Fibroblast of villous mesenchyme (primary cell): ENCODE results near the gene TRPV3. TPM values are rescaled to one million over a fixed set of nuclear protein-coding genes. Genes with fewer than 3 reads are reported as not detected.

Source experiments
- total RNA-seq: library from RNA; depleted of rRNA; stranded (reverse); fragments of >200 nt; gene quantifications from 2 replicates; pipeline ENCODE4 v1.2.3, GENCODE V29; 2012

The TRPV3 gene
- total RNA-seq, 1 donor: 0.43 TPM

Other genes starting within 250 kb of the TRPV3 start
- gene OR3A2, start 171.5 kb downstream of the TRPV3 start, total RNA-seq: 0.43 and 0.64 TPM in 2 replicates
- gene OR1E1, start 159.4 kb downstream of the TRPV3 start, total RNA-seq: not detected in 2 replicates
- gene OR3A3, start 146.4 kb downstream of the TRPV3 start, total RNA-seq: not detected in 2 replicates
- not detected in 2 replicates for gene OR1E2, start 124.0 kb downstream of the TRPV3 start, total RNA-seq
- 1.3 and 3.5 TPM in 2 replicates for gene SPATA22, start 86.0 kb downstream of the TRPV3 start, total RNA-seq
- gene ASPA, start 81.8 kb downstream of the TRPV3 start, total RNA-seq: under 0.01 TPM in 2 replicates
- gene TRPV1, start 51.6 kb upstream of the TRPV3 start, total RNA-seq: 2.2 and 2.9 TPM in 2 replicates
- gene SHPK, start 78.4 kb upstream of the TRPV3 start, total RNA-seq: 8.6 and 11.6 TPM in 2 replicates
- gene CTNS, start 78.9 kb upstream of the TRPV3 start, total RNA-seq: 25.9 and 31.6 TPM in 2 replicates
- gene TAX1BP3, start 110.8 kb upstream of the TRPV3 start, total RNA-seq: 215 and 228 TPM in 2 replicates
- gene EMC6, start 111.0 kb upstream of the TRPV3 start, total RNA-seq: 12.6 and 16.4 TPM in 2 replicates
- gene P2RX5, start 138.3 kb upstream of the TRPV3 start, total RNA-seq: 0.32 and 2.2 TPM in 2 replicates
- 5.5 and 6.9 TPM in 2 replicates for gene HASPIN, start 166.1 kb upstream of the TRPV3 start, total RNA-seq
- gene ITGAE, start 243.4 kb upstream of the TRPV3 start, total RNA-seq: 20.6 and 37.1 TPM in 2 replicates